Kasumi-1 (cell line): Measurements from ENCODE around the gene PDZD2.
A peak's percentile ranks its signal among the peaks of the same experiment; 100 is the strongest.
"Not testable (repeated sequence)": the region's sequence is repeated elsewhere in the genome, so short reads cannot be mapped to it uniquely, and the experiment has no call there.

Source experiments
- DNase-seq, 2 experiments: peaks; one replicate each; lab custom pipeline; 2025; lab: John Stamatoyannopoulos, UW

Gene PDZD2

GRCh38 chr5:31769530-31769929, 130.6 kb downstream of the PDZD2 start:
- DNase-seq = no peak

GRCh38 chr5:31770132-31770720, 131.3 kb downstream of the PDZD2 start:
- no peak for DNase-seq

GRCh38 chr5:31770998-31771397, 132.1 kb downstream of the PDZD2 start:
- DNase-seq = no peak

- no peak for DNase-seq
Observed at GRCh38 chr5:31771500-31771899, 132.6 kb downstream of the PDZD2 start.

- not testable (repeated sequence) for DNase-seq
Observed at GRCh38 chr5:31776294-31776693, 137.4 kb downstream of the PDZD2 start.

- no peak for DNase-seq
Observed at GRCh38 chr5:31776976-31777651, 138.2 kb downstream of the PDZD2 start.

- no peak for DNase-seq
Observed at GRCh38 chr5:31781772-31782171, 142.8 kb downstream of the PDZD2 start.

GRCh38 chr5:31783086-31783645, 144.2 kb downstream of the PDZD2 start:
- no peak for DNase-seq

- DNase-seq = no peak
Observed at GRCh38 chr5:31783731-31784130, 144.8 kb downstream of the PDZD2 start.

- DNase-seq = no peak
Observed at GRCh38 chr5:31786090-31786631, 147.2 kb downstream of the PDZD2 start.

GRCh38 chr5:31794009-31794408, 155.1 kb downstream of the PDZD2 start:
- no peak for DNase-seq

GRCh38 chr5:31798168-31798567, 159.2 kb downstream of the PDZD2 start:
- DNase-seq = no peak

- no peak for DNase-seq
Observed at GRCh38 chr5:31800351-31800750, 161.4 kb downstream of the PDZD2 start.

GRCh38 chr5:31805785-31806400, 167.0 kb downstream of the PDZD2 start:
- DNase-seq = no peak

- no peak for DNase-seq
Observed at GRCh38 chr5:31806561-31806960, 167.6 kb downstream of the PDZD2 start.

- no peak for DNase-seq
Observed at GRCh38 chr5:31807789-31808540, 169.0 kb downstream of the PDZD2 start.

- DNase-seq = peak; percentile 74 to 87
Observed at GRCh38 chr5:31809050-31809870, 170.3 kb downstream of the PDZD2 start.

GRCh38 chr5:31811210-31811609, 172.3 kb downstream of the PDZD2 start:
- DNase-seq = no peak

- no peak for DNase-seq
Observed at GRCh38 chr5:31815376-31815775, 176.4 kb downstream of the PDZD2 start.

GRCh38 chr5:31819926-31820516, 181.1 kb downstream of the PDZD2 start:
- DNase-seq = no peak

- peak; percentile 56 for DNase-seq
Observed at GRCh38 chr5:31823472-31823871, 184.5 kb downstream of the PDZD2 start.
